Prostate gland (tissue), 2 donors: ENCODE measurements around the gene BCAS3.

Experiments
- POLR2A ChIP-seq: fragments of 450-650 bp; IDR thresholded peaks from one replicate; pipeline ENCODE4 v1.6.1; 2016; ENCODE audit warnings: antibody characterized with exemption, mild to moderate bottlenecking
- TF ChIP-seq, protein P1 (sequence below), 4 experiments: fragments of 200-600 bp in 2 of 4; fragments of 450-650 bp in 2 of 4; sonication (generic) in 2 of 4; IDR thresholded peaks; 1 replicate in 3 of 4; 2 replicates in 1 of 4; pipeline ENCODE4 v1.5.1; 2016 to 2019; ENCODE audit warnings: antibody characterized with exemption in 4 of 4, mild to moderate bottlenecking in 2 of 4, moderate library complexity in 2 of 4

- TF ChIP-seq, protein P1, sequence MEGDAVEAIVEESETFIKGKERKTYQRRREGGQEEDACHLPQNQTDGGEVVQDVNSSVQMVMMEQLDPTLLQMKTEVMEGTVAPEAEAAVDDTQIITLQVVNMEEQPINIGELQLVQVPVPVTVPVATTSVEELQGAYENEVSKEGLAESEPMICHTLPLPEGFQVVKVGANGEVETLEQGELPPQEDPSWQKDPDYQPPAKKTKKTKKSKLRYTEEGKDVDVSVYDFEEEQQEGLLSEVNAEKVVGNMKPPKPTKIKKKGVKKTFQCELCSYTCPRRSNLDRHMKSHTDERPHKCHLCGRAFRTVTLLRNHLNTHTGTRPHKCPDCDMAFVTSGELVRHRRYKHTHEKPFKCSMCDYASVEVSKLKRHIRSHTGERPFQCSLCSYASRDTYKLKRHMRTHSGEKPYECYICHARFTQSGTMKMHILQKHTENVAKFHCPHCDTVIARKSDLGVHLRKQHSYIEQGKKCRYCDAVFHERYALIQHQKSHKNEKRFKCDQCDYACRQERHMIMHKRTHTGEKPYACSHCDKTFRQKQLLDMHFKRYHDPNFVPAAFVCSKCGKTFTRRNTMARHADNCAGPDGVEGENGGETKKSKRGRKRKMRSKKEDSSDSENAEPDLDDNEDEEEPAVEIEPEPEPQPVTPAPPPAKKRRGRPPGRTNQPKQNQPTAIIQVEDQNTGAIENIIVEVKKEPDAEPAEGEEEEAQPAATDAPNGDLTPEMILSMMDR (IDR thresholded peaks at IDR 0.05), result no peak
- no peak for TF ChIP-seq POLR2A
These were observed 409.4 kb downstream of the BCAS3 start for GRCh38 chr17:61087024-61087423.
